Measurements from ENCODE around the gene RHBDD1.
A peak's percentile ranks its signal among the peaks of the same experiment; 100 is the strongest.

The RHBDD1 gene

DNA sequence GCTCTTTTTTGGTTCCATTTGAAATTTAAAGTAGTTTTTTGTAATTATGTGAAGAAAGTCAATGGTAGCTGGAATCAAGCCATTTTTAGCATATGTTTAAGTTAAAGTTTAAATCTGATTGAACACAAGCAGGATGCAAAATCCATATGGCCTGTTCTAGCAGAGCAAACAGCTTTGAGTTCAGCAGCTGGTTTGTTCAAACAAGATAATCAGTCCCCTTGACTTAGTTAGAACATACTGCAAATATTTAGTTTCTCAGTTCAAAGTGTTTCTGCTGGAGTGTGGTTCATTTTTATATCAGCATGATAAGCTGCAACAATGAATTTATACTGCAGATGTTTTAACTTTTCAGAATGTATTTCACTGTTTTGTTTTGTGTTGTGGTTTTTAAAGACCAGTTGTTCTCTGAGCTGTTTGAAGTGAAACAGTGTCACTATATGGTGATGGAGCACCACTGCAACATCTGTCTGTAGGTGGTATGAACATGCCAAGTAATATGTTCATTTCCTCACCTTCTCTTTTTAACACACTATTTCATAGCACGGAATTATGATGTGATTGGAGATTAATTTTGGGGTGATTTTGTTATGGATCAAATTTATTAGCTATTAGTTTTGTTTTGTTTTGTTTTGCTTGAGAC is 202.8 kb downstream of the RHBDD1 start:
- DNase-seq: peak; percentile 18 to 61

GRCh38 chr2:227043981-227044380 is 208.1 kb downstream of the RHBDD1 start:
- no peak for DNase-seq
